HepG2 (cell line): ENCODE measurements around the gene CEP104. TPM values are rescaled to one million over a fixed set of nuclear protein-coding genes. Genes with fewer than 3 reads are reported as not detected.

Source experiments
- CENPX ChIP-seq: sonication (generic); formaldehyde crosslinking; IDR thresholded peaks from 2 replicates; pipeline ENCODE4 v1.9.0; 2021; ENCODE audit warnings: mild to moderate bottlenecking, missing genetic modification reagents, moderate library complexity
- KDM2A ChIP-seq: sonication (generic); formaldehyde crosslinking; IDR thresholded peaks from 2 replicates; pipeline ENCODE4 v1.4.0; 2020; ENCODE audit warnings: low read depth, missing genetic modification reagents, borderline replicate concordance
- KDM5B ChIP-seq: sonication (generic); formaldehyde crosslinking; IDR thresholded peaks from 2 replicates; pipeline ENCODE4 v1.4.0; 2020; ENCODE audit warnings: missing genetic modification reagents, mild to moderate bottlenecking, borderline replicate concordance
- MTA1 ChIP-seq: sonication (generic); formaldehyde crosslinking; IDR thresholded peaks from 2 replicates; pipeline ENCODE4 v1.4.0; 2020; ENCODE audit warnings: missing genetic modification reagents, mild to moderate bottlenecking, borderline replicate concordance
- MTF2 ChIP-seq: sonication (generic); formaldehyde crosslinking; IDR thresholded peaks from 2 replicates; pipeline ENCODE4 v1.5.0; 2020; ENCODE audit warnings: missing genetic modification reagents, borderline replicate concordance
- SRY ChIP-seq: sonication (generic); formaldehyde crosslinking; IDR thresholded peaks from 2 replicates; pipeline ENCODE4 v1.8.0; 2022; ENCODE audit warnings: mild to moderate bottlenecking, missing genetic modification reagents
- ZC3H4 ChIP-seq: sonication (generic); formaldehyde crosslinking; IDR thresholded peaks from 2 replicates; pipeline ENCODE4 v1.4.0; 2020; ENCODE audit warnings: missing genetic modification reagents, borderline replicate concordance
- ZNF512B ChIP-seq: sonication (generic); formaldehyde crosslinking; IDR thresholded peaks from 2 replicates; pipeline ENCODE4 v1.5.1; 2020; ENCODE audit warnings: missing genetic modification reagents, mild to moderate bottlenecking, borderline replicate concordance
- ZNF639 ChIP-seq: conservative IDR thresholded peaks from 2 replicates; pipeline ENCODE4 v1.6.1; 2018; ENCODE audit warnings: missing genetic modification reagents
- polyA plus RNA-seq, 8 experiments: library from polyadenylated mRNA; depleted of rRNA in 3 of 8; stranded (reverse) in 7 of 8; unstranded in 1 of 8; fragments of >200 nt; fragmentation: Illumina TruSeq in 4 of 8; extraction: Trizol in 4 of 8; gene quantifications; 2 replicates each; pipeline versions ENCODE4 v1.2.1 to v1.2.3, GENCODE V29; 2011 to 2016; ENCODE audit warnings: low read depth in 4 of 8, missing spikeins in 1 of 8, mixed read lengths in 1 of 8; ENCODE audit not compliant: insufficient read depth in 1 of 8
- total RNA-seq, 5 experiments: library from RNA; depleted of rRNA; stranded (reverse); fragments of >200 nt; fragmentation: Illumina TruSeq; extraction: Trizol; gene quantifications; 2 replicates each; pipeline ENCODE4 v1.2.3, GENCODE V29; 2016; ENCODE audit warnings: low read depth in 1 of 5

CEP104 gene
- total and polyA plus RNA-seq, 2 of the 13 experiments (the other 11 are each of a cell fraction or from before 2014, with no cell fraction given), result 20.4 to 30.1 TPM

- TF ChIP-seq KDM2A (CRISPR knock-in tag) (no peak), SRY (CRISPR knock-in tag) (0 out of 2 replicates have a peak, but pooled peaks have one; percentile 29), ZNF512B (CRISPR knock-in tag) (no peak), KDM5B (CRISPR knock-in tag) (0 out of 2 replicates have a peak, but pooled peaks have one; percentile 42), CENPX (CRISPR knock-in tag) (no peak), MTA1 (CRISPR knock-in tag) (no peak), ZC3H4 (peak; percentile 46; the same call in 1 of the 2 replicates), ZNF639 (CRISPR knock-in tag) (no peak), MTF2 (no peak)
- TF ChIP-seq, all 625 proteins: peak for 19
Measured at GRCh38 chr1:3777078-3777547, 79.9 kb downstream of the CEP104 start (continued).
